ENCODE measurements around the gene ADAMTSL1.

ADAMTSL1 gene

GRCh38 chr9:18516965-18517364 lies 43.0 kb downstream of the ADAMTSL1 start:
- TF ChIP-seq ZFX (IDR thresholded peaks at IDR 0.05; ENCODE audit: borderline replicate concordance) (no peak), CTCF (IDR thresholded peaks at IDR 0.05) (no peak)
- H3K27ac ChIP-seq, result no peak overlapping the region

GRCh38 chr9:18520416-18521047 lies 46.6 kb downstream of the ADAMTSL1 start:
- TF ChIP-seq ZFX (IDR thresholded peaks at IDR 0.05; ENCODE audit: borderline replicate concordance) (no peak), CTCF (IDR thresholded peaks at IDR 0.05) (no peak)
- H3K27ac ChIP-seq, result no peak overlapping the region

GRCh38 chr9:18526685-18527084 lies 52.7 kb downstream of the ADAMTSL1 start:
- no peak overlapping the region for H3K27ac ChIP-seq
- TF ChIP-seq CTCF (IDR thresholded peaks at IDR 0.05) (no peak), ZFX (IDR thresholded peaks at IDR 0.05; ENCODE audit: borderline replicate concordance) (no peak)

- H3K27ac ChIP-seq, result no peak overlapping the region
- no peak for TF ChIP-seq ZFX (IDR thresholded peaks at IDR 0.05; ENCODE audit: borderline replicate concordance)
- TF ChIP-seq CTCF (IDR thresholded peaks at IDR 0.05), result no peak
Measured at GRCh38 chr9:18531136-18532065, 57.4 kb downstream of the ADAMTSL1 start.

GRCh38 chr9:18534611-18535010 lies 60.7 kb downstream of the ADAMTSL1 start:
- TF ChIP-seq ZFX (IDR thresholded peaks at IDR 0.05; ENCODE audit: borderline replicate concordance), result no peak
- no peak for TF ChIP-seq CTCF (IDR thresholded peaks at IDR 0.05)
- H3K27ac ChIP-seq, result no peak overlapping the region

GRCh38 chr9:18536554-18536953 lies 62.6 kb downstream of the ADAMTSL1 start:
- no peak overlapping the region for H3K27ac ChIP-seq
- TF ChIP-seq ZFX (IDR thresholded peaks at IDR 0.05; ENCODE audit: borderline replicate concordance), result no peak
- TF ChIP-seq CTCF (IDR thresholded peaks at IDR 0.05), result no peak

- TF ChIP-seq ZFX (IDR thresholded peaks at IDR 0.05; ENCODE audit: borderline replicate concordance), result no peak
- TF ChIP-seq CTCF (IDR thresholded peaks at IDR 0.05), result no peak
- no peak overlapping the region for H3K27ac ChIP-seq
Measured at GRCh38 chr9:18539203-18539693, 65.3 kb downstream of the ADAMTSL1 start.

Measured in 22Rv1 (cell line).